Smooth muscle cell (in vitro differentiated cells): Measurements from ENCODE around the gene CCNI. TPM values are rescaled to one million over a fixed set of nuclear protein-coding genes. Genes with fewer than 3 reads are reported as not detected.

Source experiments
- DNase-seq: peaks from one replicate; lab custom pipeline; 2025; ENCODE audit not compliant: unreplicated experiment; lab: John Stamatoyannopoulos, UW
- H2AFZ ChIP-seq: fragments of 200-600 bp; sonication (generic); 2 replicates; pipeline ENCODE4 v1.6.0; 2016; ENCODE audit warnings: antibody characterized with exemption, low read depth, mild to moderate bottlenecking
- H3F3A ChIP-seq: fragments of 200-600 bp; sonication (generic); 2 replicates; pipeline ENCODE4 v1.6.0; 2017; ENCODE audit warnings: antibody characterized with exemption, low read depth
- H3K27ac ChIP-seq: fragments of 200-600 bp; sonication (generic); 2 replicates; pipeline ENCODE4 v1.5.1; 2016; ENCODE audit warnings: low read depth, mild to moderate bottlenecking
- H3K27me3 ChIP-seq: fragments of 200-600 bp; sonication (generic); 2 replicates; pipeline ENCODE4 v1.6.1; 2016; ENCODE audit warnings: low read depth, mild to moderate bottlenecking
- H3K36me3 ChIP-seq: fragments of 200-600 bp; sonication (generic); 2 replicates; pipeline ENCODE4 v1.5.1; 2016; ENCODE audit warnings: low read depth
- H3K4me1 ChIP-seq: fragments of 200-600 bp; sonication (generic); 2 replicates; pipeline ENCODE4 v1.5.1; 2016; ENCODE audit warnings: low read depth
- H3K4me2 ChIP-seq: fragments of 200-600 bp; sonication (generic); 2 replicates; pipeline ENCODE4 v1.6.0; 2016; ENCODE audit warnings: mild to moderate bottlenecking
- H3K4me3 ChIP-seq: fragments of 200-600 bp; sonication (generic); 2 replicates; pipeline ENCODE4 v1.5.1; 2016; ENCODE audit warnings: mild to moderate bottlenecking
- H3K79me2 ChIP-seq: fragments of 200-600 bp; sonication (generic); 2 replicates; pipeline ENCODE4 v1.6.0; 2016; ENCODE audit warnings: low read depth, mild to moderate bottlenecking
- H3K9ac ChIP-seq: fragments of 200-600 bp; sonication (generic); 2 replicates; pipeline ENCODE4 v1.6.0; 2016; ENCODE audit warnings: low read depth
- H3K9me3 ChIP-seq: fragments of 200-600 bp; sonication (generic); replicated peaks from 2 replicates; pipeline ENCODE4 v1.5.1; 2016; ENCODE audit warnings: low read depth
- H4K20me1 ChIP-seq: fragments of 200-600 bp; sonication (generic); 2 replicates; pipeline ENCODE4 v1.6.0; 2016; ENCODE audit warnings: low read depth
- CTCF ChIP-seq: fragments of 200-600 bp; sonication (generic); IDR thresholded peaks from 2 replicates; pipeline ENCODE4 v1.5.1; 2017; ENCODE audit warnings: borderline replicate concordance, mild to moderate bottlenecking, antibody characterized with exemption; ENCODE audit not compliant: insufficient read depth, poor library complexity, severe bottlenecking
- WGBS: methylation state at CpG from one replicate; pipeline ENCODE4 v1.1.7; 2016; ENCODE audit warnings: low lambda C conversion rate; 5-methylcytosine and 5-hydroxymethylcytosine counted together
- polyA plus RNA-seq: library from polyadenylated mRNA; unstranded; fragments of >200 nt; fragmentation: Nextera tagmentation; extraction: Ambion mirVana; gene quantifications from 2 replicates; pipeline ENCODE4 v1.2.1, GENCODE V29; 2016
- total RNA-seq: library from RNA; depleted of rRNA; stranded (reverse); fragments of >200 nt; gene quantifications from 2 replicates; pipeline ENCODE4 v1.2.3, GENCODE V29; 2014

The CCNI gene
- total and polyA plus RNA-seq, 2 experiments from 2014 or later = 205 to 222 TPM

GRCh38 chr4:77021614-77022089 lies 54.1 kb downstream of the CCNI start:
- H3K9ac ChIP-seq = peak overlapping the region; percentile 17
- no peaks in the 10 kb centered on the region for H3K79me2 ChIP-seq
- no peaks in the 10 kb centered on the region for H3K9me3 ChIP-seq
- peaks cover 29% of the 10 kb centered on the region for H3F3A ChIP-seq
- no peak overlapping the region for H2AFZ ChIP-seq
- TF ChIP-seq CTCF = no peak
- H4K20me1 ChIP-seq = no peaks in the 10 kb centered on the region
- H3K27me3 ChIP-seq = no peaks in the 10 kb centered on the region
- H3K4me3 ChIP-seq = no peak overlapping the region
- H3K4me2 ChIP-seq = peak overlapping the region; percentile 38
- WGBS = 17% methylated on average over 5 of the region's 5 CpGs
- H3K36me3 ChIP-seq = peaks cover 38% of the 10 kb centered on the region
- DNase-seq = no peak
- peaks cover 23% of the 10 kb centered on the region for H3K4me1 ChIP-seq
- peak overlapping the region; percentile 83 for H3K27ac ChIP-seq

- H3K4me3 ChIP-seq = no peak overlapping the region
- no peak for TF ChIP-seq CTCF
- 96% methylated on average over 3 of the region's 3 CpGs for WGBS
- peaks cover 43% of the 10 kb centered on the region for H3K36me3 ChIP-seq
- H3K9ac ChIP-seq = no peak overlapping the region
- H3F3A ChIP-seq = peaks cover 29% of the 10 kb centered on the region
- no peaks in the 10 kb centered on the region for H3K9me3 ChIP-seq
- no peaks in the 10 kb centered on the region for H4K20me1 ChIP-seq
- no peak overlapping the region for H2AFZ ChIP-seq
- H3K4me1 ChIP-seq = peaks cover 23% of the 10 kb centered on the region
- H3K4me2 ChIP-seq = no peak overlapping the region
- H3K79me2 ChIP-seq = no peaks in the 10 kb centered on the region
- DNase-seq = no peak
- H3K27me3 ChIP-seq = no peaks in the 10 kb centered on the region
- H3K27ac ChIP-seq = peak overlapping the region; percentile 83
Measured at GRCh38 chr4:77020017-77020416, 55.8 kb downstream of the CCNI start.

GRCh38 chr4:77015390-77015789 lies 60.4 kb downstream of the CCNI start:
- H3K27ac ChIP-seq = peak overlapping the region; percentile 50
- H3K36me3 ChIP-seq = peaks cover 41% of the 10 kb centered on the region
- H3K4me2 ChIP-seq = no peak overlapping the region
- H3K4me1 ChIP-seq = peaks cover 2% of the 10 kb centered on the region
- WGBS = 38% methylated on average over 1 of the region's 1 CpG
- no peaks in the 10 kb centered on the region for H3K9me3 ChIP-seq
- no peaks in the 10 kb centered on the region for H3K27me3 ChIP-seq
- no peak for TF ChIP-seq CTCF
- H3K9ac ChIP-seq = no peak overlapping the region
- peaks cover 16% of the 10 kb centered on the region for H3F3A ChIP-seq
- no peaks in the 10 kb centered on the region for H4K20me1 ChIP-seq
- DNase-seq = no peak
- no peak overlapping the region for H2AFZ ChIP-seq
- no peak overlapping the region for H3K4me3 ChIP-seq
- peaks cover under 1% of the 10 kb centered on the region for H3K79me2 ChIP-seq

GRCh38 chr4:77014256-77014655 lies 61.5 kb downstream of the CCNI start:
- Histone ChIP-seq H3K27me3 (no peaks in the 10 kb centered on the region), H3K4me1 (peaks cover 12% of the 10 kb centered on the region), H3K4me3 (no peak overlapping the region), H3K4me2 (no peak overlapping the region), H4K20me1 (no peaks in the 10 kb centered on the region), H2AFZ (no peak overlapping the region), H3F3A (peaks cover 11% of the 10 kb centered on the region), H3K9me3 (no peaks in the 10 kb centered on the region), H3K36me3 (peaks cover 30% of the 10 kb centered on the region), H3K79me2 (peaks cover 10% of the 10 kb centered on the region), H3K9ac (no peak overlapping the region), H3K27ac (no peak overlapping the region)
- TF ChIP-seq CTCF = no peak
- WGBS = 100% methylated on average over 1 of the region's 1 CpG
- DNase-seq = no peak
